H1 (cell line): ENCODE data around the gene STX8. TPM values are rescaled to one million over a fixed set of nuclear protein-coding genes. Genes with fewer than 3 reads are reported as not detected.

Source experiments
- CTCF ChIA-PET: fragments of 300-600 bp; sonication (Branson Sonifier 250); formaldehyde crosslinking; loops from one replicate; lab custom pipeline; 2021; ENCODE audit not compliant: partially characterized antibody; lab: Charles Lee
- POLR2A ChIA-PET: fragments of 300-600 bp; sonication (Branson Sonifier 250); formaldehyde crosslinking; loops from one replicate; lab custom pipeline; 2021; ENCODE audit warnings: inconsistent platforms; ENCODE audit not compliant: partially characterized antibody; lab: Charles Lee
- DNase-seq, 2 experiments: peaks; one replicate each; pipeline versions ENCODE4 v3.0.0 to v3.0.0-alpha.2; 2010 to 2022; ENCODE audit warnings: low spot score in 2 of 2, low read depth in 1 of 2, mixed read lengths in 1 of 2
- FAIRE-seq: peaks from 2 replicates; lab custom pipeline; 2011; peaks lifted over from hg19 to GRCh38; lab: Jason Lieb, UNC
- H2AFZ ChIP-seq: 2 replicates; pipeline ENCODE4 v1.8.1; 2012; ENCODE audit warnings: low read length, inconsistent platforms
- H2AK5ac ChIP-seq: 2 replicates; pipeline ENCODE4 v1.6.1; 2013; ENCODE audit warnings: low read depth, low read length
- H2BK120ac ChIP-seq: replicated peaks from 2 replicates; pipeline ENCODE3; 2013; ENCODE audit warnings: low read depth, low read length, inconsistent platforms
- H2BK12ac ChIP-seq: 2 replicates; pipeline ENCODE4 v1.6.1; 2013; ENCODE audit warnings: low read depth, low read length
- H2BK15ac ChIP-seq: 2 replicates; pipeline ENCODE4 v1.6.1; 2013; ENCODE audit warnings: low read length
- H2BK20ac ChIP-seq: 2 replicates; pipeline ENCODE4 v1.6.1; 2013; ENCODE audit warnings: low read length
- H2BK5ac ChIP-seq: 2 replicates; pipeline ENCODE4 v1.6.1; 2013; ENCODE audit warnings: low read depth, low read length
- H3K14ac ChIP-seq: 2 replicates; pipeline ENCODE4 v1.6.1; 2013; ENCODE audit warnings: inconsistent platforms; ENCODE audit not compliant: insufficient read length
- H3K18ac ChIP-seq: 2 replicates; pipeline ENCODE4 v1.6.1; 2013; ENCODE audit warnings: low read length; ENCODE audit errors: extremely low read depth
- H3K23ac ChIP-seq: 2 replicates; pipeline ENCODE4 v1.6.1; 2013; ENCODE audit warnings: inconsistent platforms; ENCODE audit not compliant: insufficient read length
- H3K23me2 ChIP-seq: 2 replicates; pipeline ENCODE4 v1.6.1; 2013; ENCODE audit warnings: low read depth, low read length
- H3K27ac ChIP-seq: 2 replicates; pipeline ENCODE4 v1.6.1; 2011; ENCODE audit warnings: low read depth, low read length, inconsistent platforms
- H3K27me3 ChIP-seq, 4 experiments: replicated peaks in 1 of 4; 1 replicate in 1 of 4; 2 replicates in 3 of 4; pipeline versions ENCODE4 v1.6.1 to v1.8.1; 2011 to 2013; ENCODE audit warnings: low read length in 3 of 4, mild to moderate bottlenecking in 3 of 4, inconsistent platforms in 2 of 4, mixed read lengths in 2 of 4, moderate library complexity in 1 of 4; ENCODE audit not compliant: control insufficient read depth in 3 of 4, insufficient read depth in 3 of 4; ENCODE audit errors: extremely low read depth in 1 of 4
- H3K36me3 ChIP-seq, 4 experiments: 2 replicates each; pipeline versions ENCODE4 v1.6.1 to v1.8.1; 2011 to 2013; ENCODE audit warnings: mild to moderate bottlenecking in 4 of 4, low read length in 3 of 4, moderate library complexity in 2 of 4, control low read depth in 1 of 4, inconsistent platforms in 1 of 4; ENCODE audit not compliant: insufficient read depth in 4 of 4, control insufficient read depth in 2 of 4
- H3K4ac ChIP-seq: replicated peaks from 2 replicates; pipeline ENCODE3; 2013; ENCODE audit warnings: low read length, low read depth, mixed read lengths, inconsistent platforms; ENCODE audit not compliant: insufficient read length
- H3K4me1 ChIP-seq, 4 experiments: replicated peaks in 1 of 4; 1 replicate in 1 of 4; 2 replicates in 3 of 4; pipeline versions ENCODE4 v1.6.1 to v1.8.1; 2011 to 2013; ENCODE audit warnings: low read length in 3 of 4, inconsistent platforms in 2 of 4, mixed read lengths in 1 of 4; ENCODE audit not compliant: insufficient read depth in 4 of 4, control insufficient read depth in 3 of 4
- H3K4me2 ChIP-seq, 2 experiments: 2 replicates each; pipeline versions ENCODE4 v1.6.1 to v1.8.1; 2011 to 2013; ENCODE audit warnings: low read depth in 2 of 2, low read length in 2 of 2, control low read depth in 1 of 2, inconsistent platforms in 1 of 2, mild to moderate bottlenecking in 1 of 2; ENCODE audit not compliant: insufficient read depth in 1 of 2
- H3K4me3 ChIP-seq, 4 experiments: fragments of 200-600, 300-600 bp in 1 of 4; sonication (generic), shearing (Covaris generic), sonication (Bioruptor Twin) in 1 of 4; 2 replicates each; pipeline versions ENCODE4 v1.5.1 to v1.8.1; 2011 to 2016; ENCODE audit warnings: low read length in 4 of 4, low read depth in 3 of 4, control low read depth in 2 of 4, inconsistent platforms in 2 of 4, mild to moderate bottlenecking in 2 of 4, mixed read lengths in 1 of 4, moderate library complexity in 1 of 4; ENCODE audit not compliant: insufficient read depth in 2 of 4; ENCODE audit errors: extremely low read depth in 1 of 4
- H3K56ac ChIP-seq: replicated peaks from 2 replicates; pipeline ENCODE3; 2013; ENCODE audit warnings: low read depth, mild to moderate bottlenecking, mixed read lengths, low read length, inconsistent platforms; ENCODE audit not compliant: insufficient read length
- H3K79me1 ChIP-seq: 2 replicates; pipeline ENCODE4 v1.6.1; 2013; ENCODE audit warnings: low read depth, low read length, control low read depth
- H3K79me2 ChIP-seq, 2 experiments: 2 replicates each; pipeline versions ENCODE4 v1.6.1 to v1.8.1; 2012 to 2013; ENCODE audit warnings: low read length in 2 of 2, mild to moderate bottlenecking in 2 of 2, inconsistent platforms in 1 of 2; ENCODE audit not compliant: insufficient read depth in 2 of 2, control insufficient read depth in 1 of 2
- H3K9ac ChIP-seq, 4 experiments: replicated peaks in 1 of 4; 1 replicate in 1 of 4; 2 replicates in 3 of 4; pipeline versions ENCODE4 v1.6.1 to v1.8.1; 2011 to 2013; ENCODE audit warnings: low read depth in 3 of 4, low read length in 3 of 4, control low read depth in 2 of 4, mild to moderate bottlenecking in 2 of 4, moderate library complexity in 2 of 4, inconsistent platforms in 1 of 4; ENCODE audit errors: extremely low read depth in 1 of 4
- H3K9me3 ChIP-seq, 2 experiments: 2 replicates each; pipeline versions ENCODE4 v1.6.1 to v1.8.1; 2012 to 2013; ENCODE audit warnings: mild to moderate bottlenecking in 2 of 2, moderate library complexity in 2 of 2, control low read depth in 1 of 2, inconsistent platforms in 1 of 2, low read depth in 1 of 2, low read length in 1 of 2, mixed read lengths in 1 of 2; ENCODE audit not compliant: insufficient read depth in 2 of 2
- H4K20me1 ChIP-seq, 2 experiments: replicated peaks in 1 of 2; 2 replicates each; pipeline versions ENCODE3 to v1.8.1; 2011 to 2013; ENCODE audit warnings: inconsistent platforms in 2 of 2, low read length in 2 of 2, mild to moderate bottlenecking in 1 of 2; ENCODE audit not compliant: insufficient read depth in 2 of 2, control insufficient read depth in 1 of 2
- H4K5ac ChIP-seq: 2 replicates; pipeline ENCODE4 v1.6.1; 2013; ENCODE audit warnings: low read length, low read depth, mixed read lengths, inconsistent platforms; ENCODE audit not compliant: insufficient read length
- H4K8ac ChIP-seq: 2 replicates; pipeline ENCODE4 v1.8.0; 2013; ENCODE audit warnings: mild to moderate bottlenecking, moderate library complexity, low read length, inconsistent platforms; ENCODE audit not compliant: insufficient read depth; ENCODE audit errors: extremely low read depth
- H4K91ac ChIP-seq: replicated peaks from 2 replicates; pipeline ENCODE3; 2013; ENCODE audit warnings: low read length, mixed read lengths, inconsistent platforms; ENCODE audit not compliant: insufficient read length
- NANOG ChIP-seq: IDR thresholded peaks from 2 replicates; pipeline ENCODE4 v1.6.1; 2011; ENCODE audit warnings: low read length, low read depth, mild to moderate bottlenecking, inconsistent platforms; ENCODE audit not compliant: insufficient read depth, poor library complexity, severe bottlenecking
- RFX5 ChIP-seq: IDR thresholded peaks from 2 replicates; pipeline ENCODE4 v1.6.1; 2011; ENCODE audit warnings: low read depth, low read length, improper control_type of control experiment, borderline replicate concordance
- SIX5 ChIP-seq: IDR thresholded peaks from 2 replicates; pipeline ENCODE4 v1.6.1; 2011; ENCODE audit warnings: mild to moderate bottlenecking, low read depth, low read length
- YY1 ChIP-seq: IDR thresholded peaks from 2 replicates; pipeline ENCODE4 v1.6.1; 2011; ENCODE audit warnings: low read depth, mild to moderate bottlenecking, low read length
- WGBS, 2 experiments: shearing (Covaris generic) in 1 of 2; methylation state at CpG; one replicate each; pipeline versions ENCODE4 v1.1.6 to v1.1.7; 2013 to 2015; ENCODE audit warnings: low lambda C conversion rate in 2 of 2, mixed read lengths in 2 of 2, inconsistent platforms in 1 of 2, low coverage in 1 of 2, missing lambda C conversion rate in 1 of 2; ENCODE audit not compliant: insufficient replicate concordance in 2 of 2, insufficient coverage in 1 of 2, insufficient read length in 1 of 2; ENCODE audit errors: extremely low coverage in 1 of 2, missing lambda C conversion rate in 1 of 2; 5-methylcytosine and 5-hydroxymethylcytosine counted together
- polyA plus RNA-seq, 7 experiments: library from polyadenylated mRNA; depleted of rRNA in 3 of 7; stranded (reverse) in 5 of 7; unstranded in 2 of 7; fragments of >200 nt in 5 of 7; fragments of 200-250 nt in 2 of 7; gene quantifications; 1 replicate in 5 of 7; 2 replicates in 1 of 7; 4 replicates in 1 of 7; pipeline versions ENCODE4 v1.2.1 to v1.2.3, GENCODE V29; 2011 to 2013; ENCODE audit warnings: missing spikeins in 2 of 7, mixed read lengths in 2 of 7
- total RNA-seq: library from RNA; stranded (reverse); fragmentation: NEBNext Ultra II Directional; extraction: Animal tissue kit (Norgen Biotek cat#: 25700); gene quantifications from 2 replicates; pipeline ENCODE4 v1.2.1, GENCODE V29; 2021

STX8 gene
- total and polyA plus RNA-seq, 2 of the 8 experiments (the other 6 are each of a cell fraction or from before 2014, with no cell fraction given) = 22.8 to 42.5 TPM

DNA sequence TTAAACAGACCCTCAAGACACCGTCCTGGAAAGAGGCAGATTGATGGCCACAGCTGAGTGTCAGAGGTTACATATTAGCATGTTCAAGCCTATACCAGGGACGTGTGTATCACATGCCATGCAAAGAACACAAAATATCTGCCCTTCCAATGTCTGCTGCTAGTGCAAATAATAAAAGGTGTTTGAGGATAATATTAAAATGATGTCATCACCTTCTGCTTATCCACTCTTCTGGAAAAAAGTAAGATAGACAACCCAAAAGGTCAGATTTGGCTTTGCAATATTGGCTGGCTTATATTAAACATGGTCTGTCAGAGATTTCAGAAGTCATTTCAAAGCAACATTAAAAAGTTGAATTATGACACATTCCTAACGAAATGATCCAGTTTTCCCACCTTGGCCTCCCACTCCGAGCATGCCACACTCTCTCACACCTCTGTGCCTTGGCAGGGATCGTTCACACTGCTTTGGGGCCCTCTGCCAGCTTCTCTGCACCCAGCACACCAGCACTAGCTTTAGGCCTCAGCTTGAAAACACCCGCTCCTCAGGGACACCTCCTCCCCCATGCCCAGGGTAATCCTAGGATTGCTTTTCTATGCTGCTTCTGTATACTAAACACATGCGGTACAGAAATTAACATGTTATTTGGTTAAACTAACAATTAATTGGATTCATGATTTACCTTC lies 306.1 kb downstream of the STX8 start:
- Histone ChIP-seq H3K14ac (no peak overlapping the region), H4K5ac (no peak overlapping the region), H3K23ac (no peak overlapping the region), H3K4me1 (peaks cover 0 to 5% (median 2%) of the 10 kb centered on the region in 4 experiments; a peak in 1 of 7 replicates), H3K27me3 (peaks cover 0 to 2% (median 0%) of the 10 kb centered on the region in 4 experiments; a peak in 2 of 7 replicates), H3K56ac (no peak overlapping the region), H4K8ac (no peak overlapping the region), H3K9me3 (no peaks in the 10 kb centered on the region), H3K4ac (no peak overlapping the region), H2BK20ac (no peak overlapping the region), H2BK5ac (no peak overlapping the region), H3K27ac (no peak overlapping the region), H4K20me1 (no peaks in the 10 kb centered on the region), H3K79me1 (0 out of 2 replicates have a peak, but pooled peaks cover 2% of the 10 kb centered on the region), H3K9ac (no peak overlapping the region), H3K79me2 (no peaks in the 10 kb centered on the region), H2BK12ac (no peak overlapping the region), H3K4me3 (no peak overlapping the region), H3K23me2 (0 out of 2 replicates have a peak, but pooled peaks cover 2% of the 10 kb centered on the region), H2AFZ (no peak overlapping the region), H3K4me2 (no peak overlapping the region), H3K36me3 (no peaks in the 10 kb centered on the region), H2AK5ac (no peak overlapping the region), H2BK120ac (no peak overlapping the region), H4K91ac (no peak overlapping the region), H3K18ac (no peak overlapping the region), H2BK15ac (no peak overlapping the region)
- FAIRE-seq (no peak), DNase-seq (no peak)
- WGBS, 2 experiments = 92% methylated on average over 7 of the region's 7 CpGs; no CpG with 5 or more reads in 1 of the 2 experiments
- TF ChIP-seq YY1 (no peak), SIX5 (no peak), NANOG (no peak), RFX5 (no peak)
- POLR2A ChIA-PET = no interaction called here
- CTCF ChIA-PET = interaction anchor here (0.8 to 1.8 kb wide), 3 partner anchors 12 to 23 kb away, joined by 3 to 9 read pairs (median 4); no protein-coding TSS in a partner anchor
